Endometrial microvascular endothelial cells (primary cell): ENCODE results near the gene RBM42. TPM values are rescaled to one million over a fixed set of nuclear protein-coding genes. Genes with fewer than 3 reads are reported as not detected.
"Not testable (repeated sequence)": the region's sequence is repeated elsewhere in the genome, so short reads cannot be mapped to it uniquely, and the experiment has no call there.

Experiments
- in situ Hi-C: cut with HindIII; loops from 2 replicates; pipeline ENCODE4 v1.10.0; 2017; ENCODE audit warnings: low sequenced_read_pairs, low pct_unique_long_range_greater_than_20kb; ENCODE audit errors: inconsistent ontology term
- total RNA-seq: library from RNA; depleted of rRNA; stranded (reverse); fragments of >200 nt; gene quantifications from one replicate; pipeline ENCODE4 v1.2.3, GENCODE V29; 2015; ENCODE audit errors: inconsistent ontology term

The RBM42 gene
- total RNA-seq, 1 donor from 2014 or later = 84.6 TPM

- in situ Hi-C loops = no loop called here
Measured at GRCh38 chr19:35644987-35645679, 16.3 kb downstream of the RBM42 start.

- in situ Hi-C loops = no loop called here
Measured at GRCh38 chr19:35645680-35646511, 17.1 kb downstream of the RBM42 start.

GRCh38 chr19:35648017-35648961, 19.5 kb downstream of the RBM42 start, which contains the start of gene COX6B1:
TSS of gene COX6B1 (plus strand) at chr19:35648323. CDS start at chr19:35651244, 2,921 bp downstream.
- in situ Hi-C loops = no loop called here

GRCh38 chr19:35650581-35650980, 21.7 kb downstream of the RBM42 start:
- in situ Hi-C loops = no loop called here

- in situ Hi-C loops = not testable (repeated sequence)
Measured at GRCh38 chr19:35654828-35655227, 26.0 kb downstream of the RBM42 start.

- in situ Hi-C loops = no loop called here
Measured at GRCh38 chr19:35655600-35655999, 26.8 kb downstream of the RBM42 start.

- in situ Hi-C loops = no loop called here
Measured at GRCh38 chr19:35656700-35657099, 27.9 kb downstream of the RBM42 start.

GRCh38 chr19:35657904-35658700, 29.3 kb downstream of the RBM42 start:
- in situ Hi-C loops = no loop called here

- in situ Hi-C loops = no loop called here
Measured at GRCh38 chr19:35661995-35662340, 33.1 kb downstream of the RBM42 start.

GRCh38 chr19:35663981-35664380, 35.1 kb downstream of the RBM42 start:
- in situ Hi-C loops = no loop called here

- in situ Hi-C loops = no loop called here
Measured at GRCh38 chr19:35665157-35665556, 36.3 kb downstream of the RBM42 start.

- in situ Hi-C loops = no loop called here
Measured at GRCh38 chr19:35665604-35666003, 36.8 kb downstream of the RBM42 start.

- in situ Hi-C loops = no loop called here
Measured at GRCh38 chr19:35666251-35666913, 37.5 kb downstream of the RBM42 start, which contains the start of gene UPK1A. TSS of gene UPK1A (plus strand) at chr19:35666517. CDS start at chr19:35666813, 296 bp downstream.

GRCh38 chr19:35669566-35669965, 40.7 kb downstream of the RBM42 start:
- in situ Hi-C loops = no loop called here

GRCh38 chr19:35669974-35670373, 41.1 kb downstream of the RBM42 start:
- in situ Hi-C loops = no loop called here

- in situ Hi-C loops = no loop called here
Measured at GRCh38 chr19:35670686-35671085, 41.9 kb downstream of the RBM42 start.

- in situ Hi-C loops = no loop called here
Measured at GRCh38 chr19:35671818-35672217, 43.0 kb downstream of the RBM42 start.
